Vagina (tissue), 2 donors: ENCODE results near the gene PRPF19. TPM values are rescaled to one million over a fixed set of nuclear protein-coding genes. Genes with fewer than 3 reads are reported as not detected.

ENCODE experiments used
- DNase-seq, 2 donors: peaks; one replicate each; pipeline ENCODE4 v3.0.0-alpha.2; 2017; ENCODE audit errors: extremely low spot score in 2 of 2
- H3K27ac ChIP-seq: fragments of 200-600 bp; sonication (generic); one replicate; pipeline ENCODE4 v1.5.1; 2019
- H3K27me3 ChIP-seq: fragments of 200-600 bp; sonication (generic); one replicate; pipeline ENCODE4 v1.5.1; 2019
- H3K36me3 ChIP-seq, 2 donors: fragments of 200-600 bp; sonication (generic); one replicate each; pipeline ENCODE4 v1.5.1; 2017 to 2019
- H3K4me1 ChIP-seq: fragments of 200-600 bp; sonication (generic); one replicate; pipeline ENCODE4 v1.5.1; 2019
- H3K4me3 ChIP-seq, 2 donors: fragments of 200-600 bp; sonication (generic); 1 replicate in 1 of 2; 2 replicates in 1 of 2; pipeline ENCODE4 v1.5.1; 2016 to 2019
- H3K9me3 ChIP-seq: fragments of 200-600 bp; sonication (generic); one replicate; pipeline ENCODE4 v1.5.1; 2019
- CTCF ChIP-seq, 3 experiments: fragments of 450-650 bp in 2 of 3; fragments of 200-600 bp in 1 of 3; sonication (generic) in 1 of 3; IDR thresholded peaks; one replicate each; pipeline ENCODE4 v1.5.1; 2017 to 2019; ENCODE audit warnings: antibody characterized with exemption in 3 of 3, mild to moderate bottlenecking in 2 of 3, moderate library complexity in 2 of 3
- POLR2A ChIP-seq, 2 donors: fragments of 450-650 bp; IDR thresholded peaks; one replicate each; pipeline ENCODE4 v1.6.1; 2017; ENCODE audit warnings: antibody characterized with exemption in 2 of 2, mild to moderate bottlenecking in 2 of 2, moderate library complexity in 2 of 2
- POLR2AphosphoS5 ChIP-seq, 2 donors: sonication (generic); formaldehyde crosslinking; IDR thresholded peaks; one replicate each; pipeline ENCODE4 v1.9.0; 2017; ENCODE audit warnings: antibody characterized with exemption in 2 of 2, mild to moderate bottlenecking in 2 of 2, low read depth in 1 of 2; ENCODE audit not compliant: insufficient read depth in 1 of 2
- intact Hi-C: fragments of 100-400 bp; cut with DNase I; formaldehyde crosslinking; loops from one replicate; pipeline ENCODE4 v1.15.1; 2023
- total RNA-seq: library from RNA; depleted of rRNA; stranded (reverse); fragments of >200 nt; gene quantifications from one replicate; pipeline ENCODE4 v1.2.3, GENCODE V29; 2016

The PRPF19 gene
- total RNA-seq, 1 donor from 2014 or later: 54.0 TPM

GRCh38 chr11:60847281-60847680, 59.1 kb downstream of the PRPF19 start:
- no peak for DNase-seq
- TF ChIP-seq CTCF (IDR thresholded peaks at IDR 0.05) (no peak), POLR2AphosphoS5 (IDR thresholded peaks at IDR 0.05; ENCODE audit: insufficient read depth in 1 of 2, low read depth in 1 of 2) (no peak), POLR2A (IDR thresholded peaks at IDR 0.05) (no peak)
- no peaks in the 10 kb centered on the region for H3K27me3 ChIP-seq
- H3K36me3 ChIP-seq: peaks cover 0 to 38% of the 10 kb centered on the region in 2 donors
- no peaks in the 10 kb centered on the region for H3K9me3 ChIP-seq
- intact Hi-C loops: no loop called here
- H3K27ac ChIP-seq: no peak overlapping the region
- H3K4me1 ChIP-seq: peaks cover 26% of the 10 kb centered on the region
- H3K4me3 ChIP-seq: no peak overlapping the region

- H3K36me3 ChIP-seq: peaks cover 0 to 28% of the 10 kb centered on the region in 2 donors
- TF ChIP-seq CTCF (IDR thresholded peaks at IDR 0.05): no peak
- H3K9me3 ChIP-seq: no peaks in the 10 kb centered on the region
- no peaks in the 10 kb centered on the region for H3K27me3 ChIP-seq
- no peak for DNase-seq
- intact Hi-C loops: no loop called here
- no peak overlapping the region for H3K4me3 ChIP-seq
- H3K27ac ChIP-seq: no peak overlapping the region
- peaks cover 38% of the 10 kb centered on the region for H3K4me1 ChIP-seq
Measured at GRCh38 chr11:60845338-60845737, 61.0 kb downstream of the PRPF19 start.

GRCh38 chr11:60844870-60845221, 61.5 kb downstream of the PRPF19 start:
- Histone ChIP-seq H3K27ac (no peak overlapping the region), H3K27me3 (no peaks in the 10 kb centered on the region), H3K9me3 (no peaks in the 10 kb centered on the region), H3K36me3 (peaks cover 0 to 23% of the 10 kb centered on the region in 2 donors), H3K4me3 (no peak overlapping the region), H3K4me1 (peaks cover 38% of the 10 kb centered on the region)
- TF ChIP-seq POLR2AphosphoS5 (IDR thresholded peaks at IDR 0.05; ENCODE audit: insufficient read depth in 1 of 2, low read depth in 1 of 2): no peak
- no peak for DNase-seq
- intact Hi-C loops: loop anchor here (5.0 kb wide), 1 partner anchor 62 kb away; the partner anchor contains the start of gene PRPF19

- intact Hi-C loops: loop anchor here (5.0 kb wide), 1 partner anchor 63 kb away; the partner anchor contains the start of gene PRPF19
- Histone ChIP-seq H3K27ac (no peak overlapping the region), H3K36me3 (peaks cover 0 to 17% of the 10 kb centered on the region in 2 donors), H3K9me3 (no peaks in the 10 kb centered on the region), H3K4me3 (peak overlapping the region; percentile 75 to 86), H3K4me1 (peaks cover 38% of the 10 kb centered on the region), H3K27me3 (no peaks in the 10 kb centered on the region)
- TF ChIP-seq POLR2A (IDR thresholded peaks at IDR 0.05) (no peak), POLR2AphosphoS5 (IDR thresholded peaks at IDR 0.05; ENCODE audit: insufficient read depth in 1 of 2, low read depth in 1 of 2) (no peak), CTCF (IDR thresholded peaks at IDR 0.05) (no peak)
- DNase-seq: no peak
Measured at GRCh38 chr11:60844045-60844869, 62.1 kb downstream of the PRPF19 start.

GRCh38 chr11:60842668-60843600, 63.5 kb downstream of the PRPF19 start:
- no peak for TF ChIP-seq POLR2A (IDR thresholded peaks at IDR 0.05)
- TF ChIP-seq POLR2AphosphoS5 (IDR thresholded peaks at IDR 0.05; ENCODE audit: insufficient read depth in 1 of 2, low read depth in 1 of 2): no peak
- no peak for TF ChIP-seq CTCF (IDR thresholded peaks at IDR 0.05)

More at GRCh38 chr11:60842668-60843600, 63.5 kb downstream of the PRPF19 start:
- no peak for DNase-seq
- Histone ChIP-seq H3K36me3 (peaks cover 0 to 4% of the 10 kb centered on the region in 2 donors), H3K4me1 (peaks cover 38% of the 10 kb centered on the region), H3K9me3 (no peaks in the 10 kb centered on the region), H3K27me3 (no peaks in the 10 kb centered on the region), H3K4me3 (peak overlapping the region; percentile 75 to 86), H3K27ac (peak overlapping the region; percentile 67)
- intact Hi-C loops: loop anchor here (5.0 kb wide), 1 partner anchor 64 kb away; the partner anchor contains the start of gene PRPF19
